ENCODE results near the gene IL34.

GRCh38 chr16:70670175-70670574 lies 23.8 kb downstream of the IL34 start:
- TF ChIP-seq CTCF (IDR thresholded peaks at IDR 0.05) (no peak), EZH2 (IDR thresholded peaks at IDR 0.05) (no peak), EZH2phosphoT487 (IDR thresholded peaks at IDR 0.05) (no peak)

Data from neural progenitor cell (in vitro differentiated cells).